ENCODE measurements around the gene TMEM132E.

DNA sequence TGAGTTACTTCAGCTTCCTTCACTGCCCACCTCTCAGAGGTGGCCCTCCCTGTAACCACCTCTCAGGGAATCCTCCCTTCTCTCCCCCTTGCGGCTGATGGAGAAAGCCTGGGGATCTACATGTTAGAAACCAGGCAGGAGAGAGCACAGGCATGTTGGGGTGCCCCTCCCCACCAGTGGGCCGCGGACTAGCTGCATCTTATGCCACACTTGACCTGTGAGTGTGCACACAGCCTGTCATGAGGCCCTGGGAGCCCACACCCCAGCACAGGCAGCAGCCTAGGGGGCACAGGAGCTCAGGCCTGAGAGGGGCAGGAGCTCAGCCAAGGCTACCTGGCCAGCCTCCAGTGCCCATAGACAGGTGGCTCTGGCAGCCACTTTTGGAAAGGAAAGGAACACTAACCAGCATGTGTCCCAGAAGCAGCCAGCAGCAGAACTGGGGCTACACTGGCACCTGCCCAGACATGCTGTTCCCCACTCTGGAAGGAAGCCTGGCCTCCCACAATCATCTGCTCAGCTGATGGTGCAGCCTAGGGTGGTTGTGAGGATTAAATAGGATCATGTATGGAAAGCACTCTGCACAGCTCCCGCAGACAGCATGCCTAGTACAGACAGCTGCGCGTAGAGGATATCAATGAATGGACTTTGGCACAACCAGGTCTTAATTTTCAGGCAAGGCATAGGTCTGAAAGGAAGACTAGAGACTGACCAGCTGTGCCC lies 60.5 kb downstream of the TMEM132E start:
- no peak for TF ChIP-seq CEBPB (IDR thresholded peaks at IDR 0.05; ENCODE audit: low read depth, low read length)
- no peak for TF ChIP-seq KDM1A (IDR thresholded peaks at IDR 0.05; ENCODE audit: borderline replicate concordance, low read length)
- TF ChIP-seq TBP (IDR thresholded peaks at IDR 0.05; ENCODE audit: low read depth, low read length) = no peak

All from H1 (cell line).